Left lobe of liver (tissue), 2 donors: ENCODE data around the gene ENTR1. TPM values are rescaled to one million over a fixed set of nuclear protein-coding genes. Genes with fewer than 3 reads are reported as not detected.
A peak's percentile ranks its signal among the peaks of the same experiment; 100 is the strongest.

Source experiments
- ATAC-seq: fragments of 200-7000 bp; cut with Tn5 transposase; one replicate; pipeline ENCODE4 v1.9.1; 2020; ENCODE audit warnings: mild to moderate bottlenecking, moderate library complexity
- DNase-seq: peaks from one replicate; pipeline ENCODE4 v3.0.0-alpha.2; 2020; ENCODE audit warnings: low spot score
- total RNA-seq: library from RNA; stranded (reverse); gene quantifications from one replicate; pipeline ENCODE4 v1.2.1, GENCODE V29; 2021
- donor health status: DM: no; HTN: no; CAD: no; lungs with moderate emphysema.
- donor health status: DM: no; HTN: yes; CAD: no.

ENTR1 gene
- total RNA-seq, result 39.5 TPM

GRCh38 chr9:136410500-136411287 lies at the start of gene ENTR1, which contains the start of gene PMPCA:
Gene ENTR1 (minus strand): TSS chr9:136410614. CDS start chr9:136410397, 217 bp downstream.
Gene PMPCA (plus strand): TSS chr9:136410658. CDS start chr9:136410669, 11 bp downstream.
- ATAC-seq (peak; percentile 92), DNase-seq (peak; percentile 93)

GRCh38 chr9:136459425-136459824 lies 49.0 kb upstream of the ENTR1 start:
- no peak for DNase-seq
- ATAC-seq, result no peak

- ATAC-seq (no peak), DNase-seq (no peak)
These were observed 46.9 kb upstream of the ENTR1 start for GRCh38 chr9:136457326-136457725.

- DNase-seq (no peak), ATAC-seq (no peak)
These were observed 45.8 kb upstream of the ENTR1 start for GRCh38 chr9:136456258-136456657.

- ATAC-seq (peak; percentile 10), DNase-seq (no peak)
These were observed 44.9 kb upstream of the ENTR1 start for GRCh38 chr9:136455043-136456002.

GRCh38 chr9:136454026-136454796 lies 43.8 kb upstream of the ENTR1 start:
- no peak for DNase-seq
- peak; percentile 14 for ATAC-seq

- no peak for ATAC-seq
- DNase-seq, result no peak
These were observed 42.9 kb upstream of the ENTR1 start for GRCh38 chr9:136453326-136453725.

- ATAC-seq (no peak), DNase-seq (no peak)
These were observed 40.9 kb upstream of the ENTR1 start for GRCh38 chr9:136451221-136451877.

- ATAC-seq (no peak), DNase-seq (no peak)
These were observed 38.2 kb upstream of the ENTR1 start for GRCh38 chr9:136448655-136449054.

- no peak for DNase-seq
- ATAC-seq, result no peak
These were observed 36.9 kb upstream of the ENTR1 start for GRCh38 chr9:136447173-136447778.

- DNase-seq, result no peak
- no peak for ATAC-seq
These were observed 35.4 kb upstream of the ENTR1 start for GRCh38 chr9:136445799-136446198.

GRCh38 chr9:136444102-136444501 lies 33.7 kb upstream of the ENTR1 start:
- ATAC-seq, result no peak
- no peak for DNase-seq

GRCh38 chr9:136443687-136444086 lies 33.3 kb upstream of the ENTR1 start:
- DNase-seq (peak; percentile 44), ATAC-seq (no peak)

- ATAC-seq (no peak), DNase-seq (no peak)
These were observed 32.7 kb upstream of the ENTR1 start for GRCh38 chr9:136443087-136443486.

GRCh38 chr9:136442265-136442664 lies 31.9 kb upstream of the ENTR1 start:
- no peak for DNase-seq
- ATAC-seq, result no peak

GRCh38 chr9:136441681-136442245 lies 31.3 kb upstream of the ENTR1 start:
- DNase-seq (peak; percentile 91), ATAC-seq (peak; percentile 65)

GRCh38 chr9:136441191-136441680 lies 30.8 kb upstream of the ENTR1 start:
- DNase-seq (peak; percentile 45), ATAC-seq (no peak)

- DNase-seq, result peak; percentile 83
- peak; percentile 76 for ATAC-seq
These were observed 29.3 kb upstream of the ENTR1 start, which contains the start of gene INPP5E for GRCh38 chr9:136439481-136440408. Gene INPP5E (minus strand): TSS chr9:136439845. CDS start chr9:136439419, 426 bp downstream.
